ENCODE measurements around the gene IL21R.

The IL21R gene

DNA sequence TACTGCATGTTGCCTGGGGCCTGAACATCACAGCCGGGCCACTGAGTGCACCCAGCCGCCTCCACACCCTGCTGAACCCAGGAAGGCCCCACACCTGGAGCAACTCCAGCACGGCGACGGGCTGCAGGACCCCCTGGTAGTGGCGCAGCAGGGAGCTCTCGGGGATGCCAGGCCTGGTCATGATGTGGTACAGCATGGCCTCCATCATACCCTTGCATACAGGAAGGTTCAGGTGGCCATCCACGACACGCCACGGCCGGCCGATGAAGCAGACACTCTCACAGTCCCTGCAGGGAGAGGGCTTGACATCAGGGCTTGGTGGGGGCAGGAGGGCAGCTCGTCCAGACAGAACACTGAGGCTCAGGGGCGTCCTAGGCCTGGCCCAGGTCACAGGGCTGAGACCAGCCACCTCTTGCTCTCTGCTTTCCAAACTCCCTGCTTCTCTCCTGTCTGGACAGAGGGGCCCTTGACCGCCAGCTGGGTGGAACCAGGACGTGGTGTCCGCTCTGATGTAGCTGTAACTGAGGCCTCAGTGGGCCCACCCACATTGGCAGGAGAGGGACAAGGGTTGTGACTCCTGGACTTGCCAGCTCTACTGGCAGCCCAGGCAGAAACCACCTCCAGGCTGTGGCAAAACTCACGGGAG is 60.3 kb downstream of the IL21R start:
- DNase-seq (ENCODE audit: low read depth): no peak
- H3K9me3 ChIP-seq (ENCODE audit: control insufficient read depth, low read length): no peaks in the 10 kb centered on the region
- H3K9ac ChIP-seq (ENCODE audit: low read length): no peak overlapping the region
- H3K36me3 ChIP-seq (ENCODE audit: control insufficient read depth, insufficient read depth, low read length, severe bottlenecking): peaks cover 77% of the 10 kb centered on the region
- no peaks in the 10 kb centered on the region for H3K27me3 ChIP-seq (replicated peaks; ENCODE audit: control insufficient read depth, insufficient read depth, low read length)
- H3K4me1 ChIP-seq (ENCODE audit: control insufficient read depth, insufficient read depth, low read length): peaks cover 13% of the 10 kb centered on the region
- H3K4me3 ChIP-seq (ENCODE audit: low read length): no peak overlapping the region

DNA sequence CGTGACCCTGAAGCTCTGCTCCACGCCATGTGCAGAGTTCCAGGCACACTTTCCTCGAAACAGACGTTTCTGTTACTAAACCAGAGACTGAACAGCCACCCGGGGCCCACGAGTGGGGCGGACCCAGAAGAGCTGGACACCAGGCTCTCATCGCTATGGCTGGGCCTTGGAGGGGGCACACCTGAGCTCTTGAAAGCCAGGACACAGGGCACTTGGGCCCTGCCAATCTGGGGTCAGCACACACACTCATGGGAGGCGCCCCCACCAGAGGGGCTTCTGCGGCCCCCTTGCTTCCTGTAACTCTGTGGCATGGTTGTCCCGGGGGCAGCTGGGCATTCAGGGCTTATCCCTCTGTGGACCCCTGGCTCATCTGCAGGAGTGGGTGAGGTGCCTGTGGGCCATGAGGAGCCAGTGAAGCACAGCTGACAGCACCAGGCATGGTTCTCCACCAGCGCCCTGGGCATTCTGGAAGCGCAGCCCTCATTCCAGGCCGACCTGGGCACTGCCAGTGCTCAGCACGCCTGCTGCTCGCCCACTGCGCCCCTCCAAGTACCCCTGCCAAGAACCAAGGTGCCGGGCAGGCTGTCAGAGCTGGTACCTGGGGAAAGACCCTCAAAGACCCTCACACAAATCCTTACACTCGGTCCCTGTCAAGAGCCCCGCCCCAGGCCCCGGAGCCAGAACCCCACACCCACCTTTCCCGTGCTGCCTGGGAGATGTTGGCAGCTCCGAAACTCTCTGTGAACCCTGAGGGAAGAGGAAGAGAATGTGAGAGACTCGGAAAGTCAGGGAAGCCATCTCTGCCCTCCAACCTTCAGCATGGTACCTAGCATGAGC is 61.1 kb downstream of the IL21R start:
- Histone ChIP-seq H3K27me3 (replicated peaks; ENCODE audit: control insufficient read depth, insufficient read depth, low read length) (no peaks in the 10 kb centered on the region), H3K4me3 (ENCODE audit: low read length) (no peak overlapping the region), H3K9me3 (ENCODE audit: control insufficient read depth, low read length) (no peaks in the 10 kb centered on the region), H3K9ac (ENCODE audit: low read length) (no peak overlapping the region), H3K36me3 (ENCODE audit: control insufficient read depth, insufficient read depth, low read length, severe bottlenecking) (peaks cover 85% of the 10 kb centered on the region), H3K4me1 (ENCODE audit: control insufficient read depth, insufficient read depth, low read length) (peaks cover 13% of the 10 kb centered on the region)
- no peak for DNase-seq (ENCODE audit: low read depth)

DNA sequence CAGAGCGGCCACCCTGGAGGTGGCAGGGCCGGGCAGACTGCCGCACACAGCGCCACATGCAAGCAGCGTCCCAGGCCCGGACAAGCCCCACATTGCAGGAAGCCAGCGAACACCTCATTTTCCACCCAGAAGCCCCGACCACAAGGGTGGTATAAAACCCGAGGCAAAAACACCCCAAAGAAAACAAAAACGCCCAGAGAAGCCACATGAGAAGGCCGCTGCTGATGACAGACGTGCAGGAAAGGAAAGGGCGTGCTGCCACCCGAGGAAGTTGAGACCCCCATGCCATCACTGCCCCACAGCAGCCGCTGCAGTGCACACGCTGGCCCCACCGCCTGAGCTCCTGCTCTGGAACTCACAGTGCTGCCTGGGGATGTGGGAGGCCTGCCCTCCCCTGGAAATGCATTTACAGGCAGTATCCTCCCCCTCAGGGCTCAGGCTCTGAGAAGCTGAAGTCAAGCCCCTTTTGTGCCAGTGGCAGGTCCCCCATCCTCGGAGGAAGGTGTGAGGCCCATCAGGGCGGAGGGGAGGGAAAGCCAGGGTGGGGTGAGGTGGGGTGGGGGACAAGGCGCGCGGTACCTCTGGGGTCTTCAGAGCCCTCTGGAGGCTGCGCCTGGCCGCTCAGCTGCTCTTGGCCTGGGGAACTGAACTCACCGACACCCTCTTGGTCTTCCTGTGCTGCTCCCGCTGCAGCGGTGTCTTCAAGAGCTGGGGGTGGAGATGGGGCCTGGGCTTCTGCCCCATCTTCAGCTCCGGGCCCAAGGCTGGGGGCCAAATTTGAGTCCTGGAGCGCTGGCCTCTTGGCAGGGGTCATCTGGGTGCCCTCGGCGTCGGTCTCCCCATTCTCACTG is 62.0 kb downstream of the IL21R start:
- Histone ChIP-seq H3K36me3 (ENCODE audit: control insufficient read depth, insufficient read depth, low read length, severe bottlenecking) (peaks cover 94% of the 10 kb centered on the region), H3K9me3 (ENCODE audit: control insufficient read depth, low read length) (no peaks in the 10 kb centered on the region), H3K4me1 (ENCODE audit: control insufficient read depth, insufficient read depth, low read length) (peaks cover 13% of the 10 kb centered on the region), H3K4me3 (ENCODE audit: low read length) (no peak overlapping the region), H3K9ac (ENCODE audit: low read length) (no peak overlapping the region), H3K27me3 (replicated peaks; ENCODE audit: control insufficient read depth, insufficient read depth, low read length) (no peaks in the 10 kb centered on the region)
- no peak for DNase-seq (ENCODE audit: low read depth)

DNA sequence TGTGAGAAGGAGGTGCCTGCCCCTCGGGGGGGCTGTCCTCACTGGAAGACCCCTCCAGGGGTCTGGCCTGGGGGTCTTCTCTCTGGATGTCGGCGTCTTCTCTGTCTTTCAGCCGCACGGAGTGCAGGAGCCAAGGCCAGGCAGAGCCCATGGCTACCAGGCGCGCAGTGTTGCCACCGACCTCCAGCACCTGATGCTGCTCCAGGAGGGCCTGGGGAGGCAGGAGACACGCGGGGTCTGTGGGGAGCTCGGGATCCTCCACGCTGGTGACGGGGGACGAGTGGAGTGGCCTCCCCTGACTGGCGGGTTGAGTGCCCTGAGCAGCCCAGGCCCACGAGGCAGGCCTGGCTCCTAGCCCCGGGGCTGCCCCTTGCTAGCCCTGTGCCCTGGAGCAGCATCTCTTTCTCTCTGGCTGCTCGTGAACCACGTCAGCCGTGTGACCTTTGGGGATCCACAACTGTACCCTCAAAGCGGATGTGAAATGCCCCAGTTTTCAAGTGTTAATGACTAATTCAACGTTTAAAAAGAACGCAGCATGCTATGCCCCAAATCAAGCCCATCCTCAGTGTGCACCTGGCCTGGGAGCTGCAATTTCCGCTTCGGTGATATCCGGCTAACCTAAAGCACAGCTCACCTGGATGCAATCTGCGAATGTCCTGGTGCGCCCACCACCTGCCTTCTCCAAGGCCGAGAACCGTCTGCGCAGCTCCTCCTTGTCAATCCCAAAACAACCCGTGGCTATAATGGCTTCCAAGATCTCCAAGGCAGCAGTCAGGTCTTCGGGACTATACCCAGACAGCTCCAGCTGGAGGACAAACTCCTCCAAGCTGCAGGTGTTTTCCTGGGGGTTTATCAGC is 62.9 kb downstream of the IL21R start:
- H3K9ac ChIP-seq (ENCODE audit: low read length): no peak overlapping the region
- H3K36me3 ChIP-seq (ENCODE audit: control insufficient read depth, insufficient read depth, low read length, severe bottlenecking): peaks cover 97% of the 10 kb centered on the region
- H3K4me3 ChIP-seq (ENCODE audit: low read length): no peak overlapping the region
- no peak for DNase-seq (ENCODE audit: low read depth)
- no peaks in the 10 kb centered on the region for H3K27me3 ChIP-seq (replicated peaks; ENCODE audit: control insufficient read depth, insufficient read depth, low read length)
- H3K4me1 ChIP-seq (ENCODE audit: control insufficient read depth, insufficient read depth, low read length): peaks cover 13% of the 10 kb centered on the region
- no peaks in the 10 kb centered on the region for H3K9me3 ChIP-seq (ENCODE audit: control insufficient read depth, low read length)

DNA sequence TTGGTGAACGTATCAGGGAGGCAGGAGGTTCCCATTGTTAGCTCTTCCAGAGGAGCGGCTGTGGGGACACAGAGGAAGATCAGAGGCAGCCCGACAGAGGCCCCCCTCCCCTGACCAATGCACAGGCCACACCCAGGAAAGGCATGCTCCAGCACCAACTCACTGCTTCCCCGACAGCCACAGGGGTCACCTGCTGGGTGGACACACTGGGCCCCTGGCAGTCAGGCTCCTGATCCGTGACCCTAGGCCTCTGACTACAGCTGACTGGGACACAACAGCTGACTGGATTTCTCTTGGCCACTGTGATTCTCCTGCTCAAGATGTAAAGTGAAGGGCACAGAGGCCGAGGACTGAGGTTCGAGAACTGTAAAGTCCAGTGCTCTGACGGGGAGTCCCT is 63.5 kb downstream of the IL21R start:
- H3K9me3 ChIP-seq (ENCODE audit: control insufficient read depth, low read length): no peaks in the 10 kb centered on the region
- H3K9ac ChIP-seq (ENCODE audit: low read length): no peak overlapping the region
- peaks cover 98% of the 10 kb centered on the region for H3K36me3 ChIP-seq (ENCODE audit: control insufficient read depth, insufficient read depth, low read length, severe bottlenecking)
- no peak overlapping the region for H3K4me3 ChIP-seq (ENCODE audit: low read length)
- peaks cover 13% of the 10 kb centered on the region for H3K4me1 ChIP-seq (ENCODE audit: control insufficient read depth, insufficient read depth, low read length)
- DNase-seq (ENCODE audit: low read depth): no peak
- H3K27me3 ChIP-seq (replicated peaks; ENCODE audit: control insufficient read depth, insufficient read depth, low read length): no peaks in the 10 kb centered on the region

DNA sequence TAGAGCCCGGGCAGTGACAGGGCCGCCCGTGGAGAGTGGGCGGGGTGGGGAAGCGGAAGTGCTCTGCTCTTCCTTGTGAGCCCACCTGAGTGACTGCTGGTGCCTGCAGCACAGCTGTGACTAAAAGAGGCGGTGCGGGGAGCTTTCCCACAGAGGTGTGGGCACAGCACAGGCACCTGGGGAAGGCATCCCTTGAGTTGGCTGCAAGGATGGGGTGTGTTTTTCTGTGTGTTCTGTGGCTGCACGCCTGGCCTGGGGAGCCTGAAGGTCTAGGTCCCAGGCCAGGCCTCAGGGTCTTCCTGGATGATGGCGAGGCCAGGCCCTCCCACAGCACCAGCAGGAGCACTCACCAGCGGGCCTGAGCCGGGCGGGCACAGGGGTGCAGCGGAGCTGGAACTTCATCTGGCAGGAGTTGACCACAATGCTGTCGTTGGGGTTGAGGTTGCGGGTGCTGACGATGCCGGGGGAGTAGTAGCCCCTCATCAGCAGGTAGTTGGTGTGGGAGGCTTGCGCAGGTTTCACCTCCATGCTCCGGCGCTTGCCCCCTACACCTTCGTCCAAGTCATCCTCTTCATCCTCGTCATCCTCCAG is 67.1 kb downstream of the IL21R start:
- no peak for DNase-seq (ENCODE audit: low read depth)
- no peaks in the 10 kb centered on the region for H3K27me3 ChIP-seq (replicated peaks; ENCODE audit: control insufficient read depth, insufficient read depth, low read length)
- no peaks in the 10 kb centered on the region for H3K9me3 ChIP-seq (ENCODE audit: control insufficient read depth, low read length)
- H3K36me3 ChIP-seq (ENCODE audit: control insufficient read depth, insufficient read depth, low read length, severe bottlenecking): peaks cover 97% of the 10 kb centered on the region
- H3K4me3 ChIP-seq (ENCODE audit: low read length): no peak overlapping the region
- peaks cover 12% of the 10 kb centered on the region for H3K4me1 ChIP-seq (ENCODE audit: control insufficient read depth, insufficient read depth, low read length)
- no peak overlapping the region for H3K9ac ChIP-seq (ENCODE audit: low read length)

DNA sequence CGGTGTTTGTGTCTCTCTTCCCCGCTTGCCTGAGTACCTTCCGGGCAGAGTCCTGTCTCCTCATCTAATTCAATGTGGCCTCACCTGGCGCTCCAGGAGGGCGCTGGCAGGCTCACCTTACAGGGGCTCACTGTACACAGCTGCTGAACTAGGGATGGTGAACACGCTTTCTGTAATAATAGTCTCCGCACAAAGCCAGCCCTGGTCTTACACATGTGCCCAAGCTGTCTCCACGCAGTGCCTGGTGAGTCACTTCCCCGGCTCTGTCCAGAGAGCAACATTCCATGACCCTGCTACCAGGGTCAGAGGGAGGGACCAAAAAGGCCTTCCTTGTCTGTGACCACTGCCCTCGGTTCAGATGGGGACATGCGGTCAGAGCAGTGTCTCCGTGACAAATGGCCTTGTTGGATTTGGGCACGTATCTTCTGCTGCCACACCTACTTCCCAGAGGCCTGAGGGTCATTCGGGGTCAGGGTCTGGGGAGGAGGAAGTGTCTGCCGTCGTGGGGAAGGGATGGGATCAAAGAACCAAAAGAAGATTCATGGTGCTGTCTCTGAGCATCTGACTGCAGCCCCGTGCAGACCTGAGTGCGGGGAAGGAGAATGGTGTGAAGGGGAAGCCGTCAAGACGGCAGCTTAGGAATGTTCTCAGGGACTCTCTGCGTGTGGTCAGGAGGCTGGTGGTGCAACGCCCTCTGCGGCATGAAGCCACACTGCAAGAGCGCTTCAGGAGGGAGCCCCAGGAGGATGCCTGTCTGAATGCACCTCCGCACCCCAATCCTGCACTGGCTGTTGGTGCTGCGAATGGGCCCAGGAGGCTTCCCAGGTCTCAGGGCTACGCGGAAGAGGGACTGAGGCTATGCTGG is 68.8 kb downstream of the IL21R start:
- Histone ChIP-seq H3K9me3 (ENCODE audit: control insufficient read depth, low read length) (no peaks in the 10 kb centered on the region), H3K36me3 (ENCODE audit: control insufficient read depth, insufficient read depth, low read length, severe bottlenecking) (peaks cover 96% of the 10 kb centered on the region), H3K4me3 (ENCODE audit: low read length) (no peak overlapping the region), H3K9ac (ENCODE audit: low read length) (no peak overlapping the region), H3K4me1 (ENCODE audit: control insufficient read depth, insufficient read depth, low read length) (peaks cover 15% of the 10 kb centered on the region), H3K27me3 (replicated peaks; ENCODE audit: control insufficient read depth, insufficient read depth, low read length) (no peaks in the 10 kb centered on the region)
- no peak for DNase-seq (ENCODE audit: low read depth)

DNA sequence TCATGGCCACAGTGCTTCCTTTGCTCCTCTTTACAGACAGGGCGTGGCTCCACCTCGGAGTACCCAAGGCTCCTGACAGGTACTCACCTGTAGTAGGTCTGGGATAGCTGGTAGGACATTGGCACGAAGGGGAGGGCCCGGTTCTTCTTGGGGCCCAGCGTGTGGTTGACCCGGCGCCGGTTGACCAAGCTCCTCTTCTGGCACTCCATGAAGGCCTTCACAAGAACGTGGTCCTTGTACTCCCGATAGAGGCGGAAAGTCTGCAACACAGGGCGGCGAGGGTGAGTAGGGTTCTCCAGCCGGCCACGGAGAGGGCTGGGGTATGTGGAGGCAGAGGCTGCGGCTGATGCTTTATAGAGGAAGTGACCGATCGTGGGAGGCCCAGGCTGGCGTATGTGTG is 69.7 kb downstream of the IL21R start:
- H3K9ac ChIP-seq (ENCODE audit: low read length): no peak overlapping the region
- peaks cover 96% of the 10 kb centered on the region for H3K36me3 ChIP-seq (ENCODE audit: control insufficient read depth, insufficient read depth, low read length, severe bottlenecking)
- peaks cover 21% of the 10 kb centered on the region for H3K4me1 ChIP-seq (ENCODE audit: control insufficient read depth, insufficient read depth, low read length)
- no peaks in the 10 kb centered on the region for H3K9me3 ChIP-seq (ENCODE audit: control insufficient read depth, low read length)
- H3K4me3 ChIP-seq (ENCODE audit: low read length): no peak overlapping the region
- no peak for DNase-seq (ENCODE audit: low read depth)
- H3K27me3 ChIP-seq (replicated peaks; ENCODE audit: control insufficient read depth, insufficient read depth, low read length): no peaks in the 10 kb centered on the region

DNA sequence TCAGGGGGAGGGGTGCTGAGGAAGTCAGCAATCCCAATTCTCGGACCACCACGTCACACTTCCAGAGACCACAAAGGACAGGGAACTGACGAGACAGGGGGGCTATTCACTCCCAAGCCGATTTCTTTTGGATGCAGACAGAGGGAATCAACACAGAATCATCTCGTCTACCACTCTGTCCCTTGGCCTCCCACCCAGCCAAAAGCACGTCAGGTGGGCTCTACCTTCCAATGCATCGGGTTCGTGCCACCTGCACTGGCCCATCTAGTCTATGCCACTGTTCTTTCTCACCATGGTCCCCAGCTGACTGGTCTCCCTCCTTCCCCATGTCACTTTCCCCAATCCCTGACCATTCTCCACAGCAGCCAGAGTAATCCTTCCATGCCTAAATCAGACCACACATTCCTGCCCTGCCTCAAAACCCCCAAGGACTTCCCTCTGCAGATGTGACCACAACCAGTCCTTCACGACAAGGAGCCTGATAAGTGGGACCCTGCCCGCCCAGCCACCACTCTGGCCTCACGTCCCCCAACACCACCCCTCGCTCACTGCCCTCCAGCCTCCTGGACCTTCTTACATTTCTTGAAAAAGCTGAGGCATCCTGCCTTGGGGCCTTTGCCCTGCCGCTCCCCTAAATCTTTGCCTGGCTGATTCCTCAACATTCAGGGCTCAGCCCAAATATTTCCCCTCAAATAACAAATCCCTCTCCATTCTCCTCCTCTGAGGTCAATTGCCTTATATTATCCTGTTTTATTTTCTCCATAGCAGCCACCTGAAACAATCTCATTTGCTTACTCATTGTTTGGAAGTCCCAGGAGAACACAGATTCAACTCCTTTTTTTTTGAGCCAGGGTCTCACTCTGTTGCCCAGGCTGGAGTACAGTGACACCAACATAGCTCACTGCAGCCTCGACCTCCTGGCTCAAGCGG is 70.4 kb downstream of the IL21R start:
- Histone ChIP-seq H3K4me3 (ENCODE audit: low read length) (no peak overlapping the region), H3K27me3 (replicated peaks; ENCODE audit: control insufficient read depth, insufficient read depth, low read length) (no peaks in the 10 kb centered on the region), H3K9ac (ENCODE audit: low read length) (no peak overlapping the region), H3K4me1 (ENCODE audit: control insufficient read depth, insufficient read depth, low read length) (peaks cover 21% of the 10 kb centered on the region), H3K9me3 (ENCODE audit: control insufficient read depth, low read length) (no peaks in the 10 kb centered on the region), H3K36me3 (ENCODE audit: control insufficient read depth, insufficient read depth, low read length, severe bottlenecking) (peaks cover 96% of the 10 kb centered on the region)
- no peak for DNase-seq (ENCODE audit: low read depth)
